GM18870 (cell line): ENCODE data around the gene EIF4A2.
A peak's percentile ranks its signal among the peaks of the same experiment; 100 is the strongest.
"Not testable (repeated sequence)": the region's sequence is repeated elsewhere in the genome, so short reads cannot be mapped to it uniquely, and the experiment has no call there.

Experiments
- ATAC-seq: cut with Tn5 transposase; IDR thresholded peaks from one replicate; pipeline ENCODE4 v1.9.1; 2021; ENCODE audit warnings: moderate library complexity; ENCODE audit not compliant: unreplicated experiment

The EIF4A2 gene

GRCh38 chr3:186784820-186785494 lies 1.6 kb downstream of the EIF4A2 start:
- no peak for ATAC-seq

GRCh38 chr3:186785495-186786018 lies 2.2 kb downstream of the EIF4A2 start:
- no peak for ATAC-seq

- ATAC-seq = no peak
Measured at GRCh38 chr3:186786922-186787321, 3.5 kb downstream of the EIF4A2 start.

GRCh38 chr3:186787642-186788481 lies 4.5 kb downstream of the EIF4A2 start:
- ATAC-seq = no peak

- ATAC-seq = no peak
Measured at GRCh38 chr3:186788482-186789370, 5.3 kb downstream of the EIF4A2 start.

GRCh38 chr3:186789554-186790260 lies 6.3 kb downstream of the EIF4A2 start:
- ATAC-seq = no peak

- no peak for ATAC-seq
Measured at GRCh38 chr3:186790261-186790981, 7.0 kb downstream of the EIF4A2 start.

GRCh38 chr3:186798239-186798874 lies 15.0 kb downstream of the EIF4A2 start:
- ATAC-seq = no peak

- no peak for ATAC-seq
Measured at GRCh38 chr3:186800285-186800684, 16.9 kb downstream of the EIF4A2 start.

- ATAC-seq = no peak
Measured at GRCh38 chr3:186802701-186803100, 19.3 kb downstream of the EIF4A2 start.

- ATAC-seq = not testable (repeated sequence)
Measured at GRCh38 chr3:186803447-186803846, 20.1 kb downstream of the EIF4A2 start.

GRCh38 chr3:186806089-186807055 lies 23.0 kb downstream of the EIF4A2 start, which contains the start of gene RFC4:
Gene RFC4, minus strand, starts transcription at chr3:186806482. Its CDS starts 1,769 bp downstream, at chr3:186804713.
- peak; percentile 79 for ATAC-seq

- ATAC-seq = no peak
Measured at GRCh38 chr3:186807231-186807630, 23.9 kb downstream of the EIF4A2 start.

GRCh38 chr3:186810336-186810996 lies 27.1 kb downstream of the EIF4A2 start:
- no peak for ATAC-seq

GRCh38 chr3:186811313-186811712 lies 27.9 kb downstream of the EIF4A2 start:
- ATAC-seq = not testable (repeated sequence)

- no peak for ATAC-seq
Measured at GRCh38 chr3:186814100-186814499, 30.7 kb downstream of the EIF4A2 start.

GRCh38 chr3:186815435-186815834 lies 32.1 kb downstream of the EIF4A2 start:
- ATAC-seq = no peak
